Duodenal mucosa (tissue), 2 donors: ENCODE measurements around the gene ASZ1.
"Not testable (repeated sequence)": the region's sequence is repeated elsewhere in the genome, so short reads cannot be mapped to it uniquely, and the experiment has no call there.

Experiments used
- H3K27ac ChIP-seq: one replicate; pipeline ENCODE4 v1.7.0; 2013; ENCODE audit warnings: low read depth, low read length
- H3K27me3 ChIP-seq, 2 donors: one replicate each; pipeline ENCODE4 v1.7.0; 2013; ENCODE audit warnings: low read length in 2 of 2, control low read depth in 1 of 2; ENCODE audit not compliant: insufficient read depth in 2 of 2, control insufficient read depth in 1 of 2
- H3K36me3 ChIP-seq, 2 donors: one replicate each; pipeline ENCODE4 v1.7.0; 2013; ENCODE audit warnings: low read length in 2 of 2, control low read depth in 1 of 2; ENCODE audit not compliant: insufficient read depth in 2 of 2, control insufficient read depth in 1 of 2
- H3K4me1 ChIP-seq, 2 donors: one replicate each; pipeline ENCODE4 v1.7.0; 2013; ENCODE audit warnings: low read length in 2 of 2, control low read depth in 1 of 2; ENCODE audit not compliant: insufficient read depth in 2 of 2, control insufficient read depth in 1 of 2
- H3K4me3 ChIP-seq, 2 donors: one replicate each; pipeline ENCODE4 v1.7.0; 2013; ENCODE audit warnings: low read length in 2 of 2, low read depth in 1 of 2
- H3K9ac ChIP-seq, 2 donors: one replicate each; pipeline ENCODE4 v1.7.0; 2013; ENCODE audit warnings: low read length in 2 of 2, low read depth in 1 of 2
- H3K9me3 ChIP-seq, 2 donors: one replicate each; pipeline ENCODE4 v1.7.0; 2013; ENCODE audit warnings: low read length in 2 of 2, control low read depth in 1 of 2; ENCODE audit not compliant: control insufficient read depth in 1 of 2

Gene ASZ1

DNA sequence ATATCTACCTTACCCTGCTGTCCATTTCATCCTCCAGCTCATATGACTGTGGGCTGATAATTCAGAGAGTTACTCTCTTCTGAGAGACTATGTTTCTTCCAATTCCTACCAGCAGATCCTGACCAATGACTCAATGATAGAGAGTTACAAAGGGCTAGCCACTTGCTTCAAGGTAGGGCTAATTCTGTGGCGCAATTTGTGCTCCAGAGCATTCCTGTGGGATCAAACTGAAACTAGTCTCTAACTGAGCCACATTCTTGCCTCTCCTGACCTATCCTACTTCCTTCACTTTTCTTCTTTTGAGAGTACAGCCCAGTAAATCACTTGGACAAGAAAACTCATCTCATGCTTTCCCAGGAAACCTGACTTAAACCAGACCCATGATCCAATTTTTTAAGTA is 17.9 kb upstream of the ASZ1 start:
- no peak overlapping the region for H3K9ac ChIP-seq
- no peaks in the 10 kb centered on the region for H3K36me3 ChIP-seq
- H3K27ac ChIP-seq, result no peak overlapping the region
- peaks cover 0 to 4% of the 10 kb centered on the region in 2 donors for H3K9me3 ChIP-seq
- no peak overlapping the region for H3K4me3 ChIP-seq
- H3K27me3 ChIP-seq, result no peaks in the 10 kb centered on the region
- H3K4me1 ChIP-seq, result no peaks in the 10 kb centered on the region

DNA sequence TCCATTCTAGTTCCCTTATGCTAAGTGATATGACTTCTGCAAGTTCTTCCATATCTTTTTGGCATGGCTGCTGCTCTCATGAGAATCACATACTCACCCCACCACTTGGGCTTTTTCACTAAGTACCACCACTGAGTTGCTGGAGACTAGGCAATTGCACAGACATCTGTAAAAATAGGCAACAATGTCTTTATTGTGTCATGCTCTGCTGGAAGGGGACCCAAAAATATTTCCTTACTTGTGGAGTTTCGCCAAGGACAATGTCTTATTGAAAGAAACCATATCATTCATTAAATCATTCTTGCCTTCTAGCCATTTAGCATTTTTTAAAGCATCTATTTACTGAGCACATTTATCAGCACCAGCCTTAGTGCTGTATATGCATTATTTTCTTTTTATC is 17.4 kb upstream of the ASZ1 start:
- Histone ChIP-seq H3K9me3 (peaks cover 0 to 4% of the 10 kb centered on the region in 2 donors), H3K36me3 (no peaks in the 10 kb centered on the region), H3K9ac (no peak overlapping the region), H3K4me3 (no peak overlapping the region), H3K27ac (no peak overlapping the region), H3K27me3 (no peaks in the 10 kb centered on the region), H3K4me1 (no peaks in the 10 kb centered on the region)

- Histone ChIP-seq H3K27ac (no peak overlapping the region), H3K9me3 (no peaks in the 10 kb centered on the region), H3K4me3 (no peak overlapping the region), H3K9ac (no peak overlapping the region), H3K4me1 (peaks cover 0 to 4% of the 10 kb centered on the region in 2 donors), H3K27me3 (no peaks in the 10 kb centered on the region), H3K36me3 (no peaks in the 10 kb centered on the region)
Measured at GRCh38 chr7:117435475-117436043, 8.3 kb upstream of the ASZ1 start.

DNA sequence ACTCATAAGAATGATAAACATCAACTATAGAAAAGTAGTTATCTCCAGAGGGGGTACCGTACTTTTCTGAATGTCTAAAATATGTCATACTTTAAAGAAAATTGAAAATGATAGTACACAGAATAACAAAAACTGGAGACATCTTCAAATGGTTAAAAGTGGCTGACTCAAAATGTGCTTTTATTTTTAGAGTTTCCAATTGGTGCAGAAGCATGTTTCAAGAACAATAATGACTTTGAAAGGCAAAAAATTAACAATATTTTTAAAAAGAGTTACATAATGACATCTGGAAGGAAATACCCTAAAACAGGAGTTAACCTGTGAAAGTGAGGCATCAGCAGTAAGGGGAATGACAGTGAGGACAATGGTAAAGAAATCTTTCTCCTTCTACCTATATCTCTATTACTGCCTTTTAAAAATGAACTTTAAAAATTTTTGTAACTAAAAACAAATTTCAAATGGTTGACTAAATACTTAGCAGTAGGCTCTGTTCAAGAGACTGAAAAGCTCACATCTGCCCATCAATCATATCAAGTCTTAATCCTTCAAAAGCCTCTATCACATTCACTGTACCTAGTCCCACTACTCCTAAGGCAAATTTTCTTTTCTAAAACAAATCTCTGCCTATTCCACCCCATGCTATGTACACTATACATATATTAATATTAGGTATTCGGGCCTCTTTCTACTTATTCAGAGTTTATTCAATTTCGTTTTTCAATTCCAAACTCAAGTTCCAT is 3.0 kb downstream of the ASZ1 start:
- Histone ChIP-seq H3K4me3 (no peak overlapping the region), H3K27me3 (no peaks in the 10 kb centered on the region), H3K27ac (no peak overlapping the region), H3K36me3 (no peaks in the 10 kb centered on the region), H3K4me1 (no peaks in the 10 kb centered on the region), H3K9ac (no peak overlapping the region), H3K9me3 (no peaks in the 10 kb centered on the region)

DNA sequence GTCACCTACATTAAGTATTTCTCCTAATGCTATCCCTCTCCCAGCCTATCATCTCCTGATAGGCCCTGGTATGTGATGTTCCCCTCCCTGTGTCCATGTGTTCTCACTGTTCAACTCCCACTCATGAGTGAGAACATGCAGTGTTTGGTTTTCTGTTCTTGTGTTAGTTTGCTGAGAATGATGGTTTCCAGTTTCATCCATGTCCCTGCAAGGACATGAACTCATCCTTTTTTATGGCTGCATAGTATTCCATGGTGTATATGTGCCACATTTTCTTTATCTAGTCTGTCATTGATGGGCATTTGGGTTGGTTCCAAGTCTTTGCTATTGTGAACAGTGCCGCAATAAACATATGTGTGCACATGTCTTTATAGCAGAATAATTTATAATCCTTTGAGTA is 12.7 kb downstream of the ASZ1 start:
- H3K9me3 ChIP-seq, H3K27ac ChIP-seq, H3K36me3 ChIP-seq, H3K4me3 ChIP-seq, H3K27me3 ChIP-seq, H3K9ac ChIP-seq, H3K4me1 ChIP-seq: not testable (repeated sequence)

GRCh38 chr7:117412946-117413559 is 14.2 kb downstream of the ASZ1 start:
- no peaks in the 10 kb centered on the region for H3K9me3 ChIP-seq
- no peak overlapping the region for H3K4me3 ChIP-seq
- H3K27me3 ChIP-seq, result no peaks in the 10 kb centered on the region
- no peak overlapping the region for H3K9ac ChIP-seq
- no peaks in the 10 kb centered on the region for H3K36me3 ChIP-seq
- peaks cover 0 to 4% of the 10 kb centered on the region in 2 donors for H3K4me1 ChIP-seq
- no peak overlapping the region for H3K27ac ChIP-seq

DNA sequence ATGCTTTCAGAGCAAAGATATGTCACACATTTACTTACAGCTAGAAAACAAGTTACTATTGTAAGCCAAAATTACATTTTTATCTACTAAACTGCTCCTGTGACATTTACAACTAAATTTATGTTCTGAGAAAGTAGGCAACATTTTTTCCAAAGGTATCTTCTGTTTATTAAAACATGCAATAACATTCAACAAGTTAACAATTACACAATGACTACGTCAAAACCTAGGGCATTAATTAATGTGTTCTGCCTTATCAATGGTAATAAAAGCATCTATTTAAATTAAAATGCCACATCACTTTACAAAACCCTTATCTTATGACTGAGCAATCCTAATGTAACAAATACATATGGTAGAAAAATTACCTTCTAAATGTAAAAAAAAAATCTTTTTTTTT is 14.9 kb downstream of the ASZ1 start:
- Histone ChIP-seq H3K27me3 (no peaks in the 10 kb centered on the region), H3K4me3 (no peak overlapping the region), H3K27ac (no peak overlapping the region), H3K9ac (no peak overlapping the region), H3K4me1 (peaks cover 0 to 4% of the 10 kb centered on the region in 2 donors), H3K9me3 (no peaks in the 10 kb centered on the region), H3K36me3 (no peaks in the 10 kb centered on the region)

- H3K4me1 ChIP-seq, result peaks cover 0 to 4% of the 10 kb centered on the region in 2 donors
- H3K9me3 ChIP-seq, result no peaks in the 10 kb centered on the region
- no peak overlapping the region for H3K27ac ChIP-seq
- no peaks in the 10 kb centered on the region for H3K36me3 ChIP-seq
- no peak overlapping the region for H3K9ac ChIP-seq
- no peaks in the 10 kb centered on the region for H3K27me3 ChIP-seq
- no peak overlapping the region for H3K4me3 ChIP-seq
Measured at GRCh38 chr7:117411539-117411938, 15.8 kb downstream of the ASZ1 start.

- Histone ChIP-seq H3K9ac (no peak overlapping the region), H3K27ac (no peak overlapping the region), H3K9me3 (no peaks in the 10 kb centered on the region), H3K27me3 (no peaks in the 10 kb centered on the region), H3K4me1 (peaks cover 0 to 4% of the 10 kb centered on the region in 2 donors), H3K36me3 (no peaks in the 10 kb centered on the region), H3K4me3 (no peak overlapping the region)
Measured at GRCh38 chr7:117408831-117409230, 18.5 kb downstream of the ASZ1 start.

DNA sequence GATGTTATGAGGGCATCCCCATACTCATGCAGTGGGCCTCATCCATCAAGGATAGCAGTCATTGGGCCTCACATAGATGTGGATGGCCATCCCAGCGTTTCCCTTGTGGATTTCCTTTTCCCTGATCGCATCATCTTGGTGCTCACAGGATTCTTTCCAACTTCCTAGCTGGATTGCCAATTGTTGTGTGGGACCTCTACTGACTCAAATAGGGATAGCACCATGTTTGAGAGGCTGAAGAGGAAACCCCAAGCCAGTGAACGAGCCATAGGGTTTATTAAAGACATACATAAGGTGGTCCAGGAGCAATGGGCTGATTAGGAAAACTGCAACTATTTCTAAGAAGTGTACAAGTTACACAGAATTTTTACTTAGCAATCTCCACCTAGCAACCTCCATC is 21.8 kb downstream of the ASZ1 start:
- Histone ChIP-seq H3K27ac (no peak overlapping the region), H3K27me3 (no peaks in the 10 kb centered on the region), H3K4me1 (no peaks in the 10 kb centered on the region), H3K9me3 (no peaks in the 10 kb centered on the region), H3K9ac (no peak overlapping the region), H3K36me3 (no peaks in the 10 kb centered on the region), H3K4me3 (no peak overlapping the region)
